Cardiac muscle cell (in vitro differentiated cells and primary cell): ENCODE data around the gene KAZN. TPM values are rescaled to one million over a fixed set of nuclear protein-coding genes. Genes with fewer than 3 reads are reported as not detected.
A peak's percentile ranks its signal among the peaks of the same experiment; 100 is the strongest.

ENCODE experiments used
- DNase-seq, 2 donors: peaks; one replicate each; pipeline versions ENCODE4 v3.0.0 to v3.0.0-alpha.2; 2010 to 2017; ENCODE audit warnings: low read depth in 1 of 2, low spot score in 1 of 2
- H3K27ac ChIP-seq: fragments of 200-600 bp; sonication (generic); 2 replicates; pipeline ENCODE4 v1.5.1; 2016
- H3K27me3 ChIP-seq: fragments of 200-600 bp; sonication (generic); 2 replicates; pipeline ENCODE4 v1.6.0; 2016; ENCODE audit warnings: control low read depth
- H3K36me3 ChIP-seq: fragments of 200-600 bp; sonication (generic); 2 replicates; pipeline ENCODE4 v1.5.1; 2016; ENCODE audit warnings: control low read depth
- H3K4me1 ChIP-seq: fragments of 200-600 bp; sonication (generic); 2 replicates; pipeline ENCODE4 v1.8.1; 2017; ENCODE audit warnings: low read depth, mild to moderate bottlenecking, mixed run types
- H3K4me3 ChIP-seq: fragments of 200-600 bp; sonication (generic); 2 replicates; pipeline ENCODE4 v1.5.1; 2016; ENCODE audit warnings: mild to moderate bottlenecking
- H3K9me3 ChIP-seq: fragments of 200-600 bp; sonication (generic); 2 replicates; pipeline ENCODE4 v1.5.1; 2017; ENCODE audit warnings: low read depth, mild to moderate bottlenecking, control low read depth
- polyA plus RNA-seq: library from polyadenylated mRNA; unstranded; fragments of >200 nt; fragmentation: Nextera tagmentation; extraction: Ambion mirVana; gene quantifications from 2 replicates; pipeline ENCODE4 v1.2.1, GENCODE V29; 2016
- total RNA-seq: library from RNA; depleted of rRNA; stranded (reverse); fragments of >200 nt; gene quantifications from 2 replicates; pipeline ENCODE4 v1.2.3, GENCODE V29; 2016
- TF ChIP-seq, protein P1 (sequence below): IDR thresholded peaks from 2 replicates; pipeline ENCODE4 v1.5.1; 2012; ENCODE audit warnings: low read depth, mild to moderate bottlenecking, low read length

The KAZN gene
- total and polyA plus RNA-seq, 2 experiments from 2014 or later, result 17.5 to 26.9 TPM

DNA sequence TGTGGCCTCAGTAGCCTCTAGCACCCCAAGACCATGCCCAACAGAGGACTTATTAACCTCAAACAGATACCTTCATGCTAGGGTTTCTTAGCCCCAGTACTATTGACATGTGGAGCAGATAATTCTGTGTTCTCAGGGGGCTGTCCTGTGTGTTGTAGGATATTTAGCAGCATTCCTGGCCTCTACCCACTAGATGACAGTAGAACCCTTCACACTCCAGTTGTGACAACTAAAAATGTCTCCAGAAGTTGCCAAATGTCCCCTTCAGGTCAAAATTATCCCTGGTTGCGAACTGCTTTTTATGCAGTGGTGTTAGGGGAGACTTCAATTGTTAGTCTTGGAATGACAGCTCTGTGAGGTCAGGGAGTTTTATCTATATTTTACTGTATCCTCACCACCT, 8.1 kb downstream of the KAZN start:
- Histone ChIP-seq H3K4me1 (peaks cover 28% of the 10 kb centered on the region), H3K9me3 (no peaks in the 10 kb centered on the region), H3K36me3 (no peaks in the 10 kb centered on the region), H3K27me3 (no peaks in the 10 kb centered on the region), H3K4me3 (no peak overlapping the region), H3K27ac (no peak overlapping the region)
- peak in 1 of 2 donors; percentile 32 for DNase-seq
- TF ChIP-seq, protein P1, sequence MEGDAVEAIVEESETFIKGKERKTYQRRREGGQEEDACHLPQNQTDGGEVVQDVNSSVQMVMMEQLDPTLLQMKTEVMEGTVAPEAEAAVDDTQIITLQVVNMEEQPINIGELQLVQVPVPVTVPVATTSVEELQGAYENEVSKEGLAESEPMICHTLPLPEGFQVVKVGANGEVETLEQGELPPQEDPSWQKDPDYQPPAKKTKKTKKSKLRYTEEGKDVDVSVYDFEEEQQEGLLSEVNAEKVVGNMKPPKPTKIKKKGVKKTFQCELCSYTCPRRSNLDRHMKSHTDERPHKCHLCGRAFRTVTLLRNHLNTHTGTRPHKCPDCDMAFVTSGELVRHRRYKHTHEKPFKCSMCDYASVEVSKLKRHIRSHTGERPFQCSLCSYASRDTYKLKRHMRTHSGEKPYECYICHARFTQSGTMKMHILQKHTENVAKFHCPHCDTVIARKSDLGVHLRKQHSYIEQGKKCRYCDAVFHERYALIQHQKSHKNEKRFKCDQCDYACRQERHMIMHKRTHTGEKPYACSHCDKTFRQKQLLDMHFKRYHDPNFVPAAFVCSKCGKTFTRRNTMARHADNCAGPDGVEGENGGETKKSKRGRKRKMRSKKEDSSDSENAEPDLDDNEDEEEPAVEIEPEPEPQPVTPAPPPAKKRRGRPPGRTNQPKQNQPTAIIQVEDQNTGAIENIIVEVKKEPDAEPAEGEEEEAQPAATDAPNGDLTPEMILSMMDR, result peak; percentile 12

DNA sequence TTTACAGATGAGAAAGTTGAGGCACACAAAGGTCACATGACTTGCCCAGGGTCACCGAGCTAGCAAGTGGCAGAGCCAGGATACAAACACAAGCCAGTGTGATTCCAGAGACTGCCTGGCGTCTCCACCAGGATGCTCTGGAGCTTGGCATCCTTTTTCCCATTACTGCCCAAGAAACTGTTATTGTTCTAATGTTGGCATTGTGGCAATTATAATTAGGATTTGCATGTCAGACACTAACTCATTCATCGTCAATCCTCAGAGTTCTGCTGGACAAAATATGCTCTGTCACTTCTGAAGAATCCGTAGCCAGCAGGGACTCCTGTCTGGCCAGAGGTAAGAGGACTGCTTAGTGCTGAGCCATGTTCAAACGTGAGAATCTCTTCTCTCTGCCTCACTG, 8.8 kb downstream of the KAZN start:
- no peak for DNase-seq
- TF ChIP-seq, protein P1, result no peak

DNA sequence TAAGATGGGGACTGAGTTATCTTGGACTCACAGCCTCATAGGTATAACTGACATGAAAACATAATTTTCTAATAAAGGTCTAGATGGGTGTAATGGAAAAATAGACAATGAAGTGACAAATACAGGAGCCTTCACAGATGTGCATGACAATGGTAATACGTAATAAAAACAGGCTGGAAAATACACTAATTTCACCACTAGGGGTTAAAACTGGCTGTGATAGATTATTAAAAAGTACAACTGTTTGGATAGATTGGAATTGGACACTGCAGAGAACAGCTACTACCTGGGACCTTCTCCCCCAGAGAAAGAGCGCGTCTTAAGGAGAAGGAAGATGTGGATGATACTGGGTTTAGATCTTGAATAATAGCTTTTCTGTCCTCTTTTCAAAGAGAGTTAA, 9.8 kb downstream of the KAZN start:
- no peaks in the 10 kb centered on the region for H3K27me3 ChIP-seq
- H3K9me3 ChIP-seq, result no peaks in the 10 kb centered on the region
- H3K4me3 ChIP-seq, result no peak overlapping the region
- no peak for DNase-seq
- no peak overlapping the region for H3K27ac ChIP-seq
- TF ChIP-seq, protein P1, result no peak
- no peaks in the 10 kb centered on the region for H3K36me3 ChIP-seq
- peaks cover 12% of the 10 kb centered on the region for H3K4me1 ChIP-seq

More for the DNA sequence above, 8.8 kb downstream of the KAZN start:
- Histone ChIP-seq H3K36me3 (no peaks in the 10 kb centered on the region), H3K27me3 (no peaks in the 10 kb centered on the region), H3K27ac (no peak overlapping the region), H3K9me3 (no peaks in the 10 kb centered on the region), H3K4me3 (no peak overlapping the region), H3K4me1 (peaks cover 23% of the 10 kb centered on the region)

DNA sequence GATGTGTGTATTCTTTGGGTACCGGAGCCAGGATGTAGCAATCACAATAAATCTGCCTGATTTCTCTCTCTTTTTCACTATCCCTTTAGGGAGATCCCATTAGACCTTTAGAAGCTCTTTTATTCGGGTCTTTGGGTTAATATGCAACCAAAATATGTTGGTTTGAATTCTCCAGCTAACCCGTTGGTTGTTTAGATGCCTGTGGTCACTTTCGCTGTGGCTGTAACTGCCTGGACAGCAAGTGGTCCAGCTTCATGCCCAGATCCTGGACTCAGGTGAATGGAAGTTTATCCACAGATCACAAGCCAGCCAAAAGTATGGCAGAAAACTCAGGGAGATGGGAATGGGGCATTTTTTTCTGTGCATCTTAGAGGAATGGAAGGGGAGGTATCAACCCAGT, 12.3 kb downstream of the KAZN start:
- TF ChIP-seq, protein P1, result no peak
- no peak for DNase-seq
- no peak overlapping the region for H3K27ac ChIP-seq
- no peaks in the 10 kb centered on the region for H3K27me3 ChIP-seq
- no peak overlapping the region for H3K4me3 ChIP-seq
- peaks cover 12% of the 10 kb centered on the region for H3K4me1 ChIP-seq
- no peaks in the 10 kb centered on the region for H3K9me3 ChIP-seq
- H3K36me3 ChIP-seq, result no peaks in the 10 kb centered on the region

DNA sequence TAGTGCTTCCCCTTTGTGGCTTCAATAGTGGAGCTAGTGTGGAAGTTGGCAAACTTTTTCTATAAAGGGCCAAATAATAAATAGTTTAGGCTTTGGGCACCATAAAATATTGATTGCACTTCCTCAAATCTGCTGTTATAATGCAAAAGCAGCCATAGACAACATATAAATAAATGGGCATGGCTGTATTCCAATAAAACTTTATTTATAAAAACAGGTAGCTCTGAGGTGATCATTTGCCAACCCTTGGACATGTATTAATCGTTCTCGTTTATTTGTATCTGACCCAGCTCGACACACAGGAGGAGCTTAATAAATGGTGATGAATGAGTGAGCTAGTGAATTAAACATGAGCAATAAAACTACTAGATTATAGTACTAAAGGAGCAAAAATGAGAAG, 13.3 kb downstream of the KAZN start:
- no peaks in the 10 kb centered on the region for H3K27me3 ChIP-seq
- TF ChIP-seq, protein P1, result no peak
- peaks cover 12% of the 10 kb centered on the region for H3K4me1 ChIP-seq
- no peak for DNase-seq
- H3K4me3 ChIP-seq, result no peak overlapping the region
- H3K36me3 ChIP-seq, result no peaks in the 10 kb centered on the region
- no peak overlapping the region for H3K27ac ChIP-seq
- no peaks in the 10 kb centered on the region for H3K9me3 ChIP-seq

DNA sequence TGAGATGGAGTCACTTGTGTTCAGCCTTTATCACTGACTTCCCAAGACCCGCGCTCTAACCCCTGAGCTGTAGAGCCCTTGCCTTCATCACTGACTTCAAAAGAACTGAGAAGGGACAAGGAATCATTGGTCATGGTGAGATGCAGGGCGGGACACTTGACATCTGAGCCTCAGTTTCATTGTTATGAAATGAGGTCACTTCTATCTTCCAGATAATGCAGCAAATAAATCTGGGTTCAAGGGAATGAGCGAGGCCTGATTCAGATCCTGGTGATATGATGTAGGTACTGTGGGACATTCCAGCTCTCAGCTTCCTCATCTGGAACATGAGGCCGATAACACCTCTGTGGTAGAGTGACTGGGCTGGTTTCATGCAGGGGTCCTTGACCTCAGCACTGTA, 13.8 kb downstream of the KAZN start:
- H3K27me3 ChIP-seq, result no peaks in the 10 kb centered on the region
- no peak overlapping the region for H3K4me3 ChIP-seq
- TF ChIP-seq, protein P1, result no peak
- H3K9me3 ChIP-seq, result no peaks in the 10 kb centered on the region
- no peak for DNase-seq
- H3K4me1 ChIP-seq, result peaks cover 15% of the 10 kb centered on the region
- H3K36me3 ChIP-seq, result no peaks in the 10 kb centered on the region
- H3K27ac ChIP-seq, result no peak overlapping the region
